ENCODE measurements around the gene TNFRSF12A.

GRCh38 chr16:2981899-2982250 lies 38.3 kb upstream of the TNFRSF12A start:
- TF ChIP-seq POLR2AphosphoS5 (IDR thresholded peaks at IDR 0.05) (no peak), CTCF (IDR thresholded peaks at IDR 0.05) (no peak), EP300 (IDR thresholded peaks at IDR 0.05) (no peak)

Data from esophagus muscularis mucosa (tissue), 4 donors.